Measurements from ENCODE around the gene TNNT1. TPM values are rescaled to one million over a fixed set of nuclear protein-coding genes. Genes with fewer than 3 reads are reported as not detected.

TNNT1 gene
- total RNA-seq, 1 experiment from 2014 or later = 188 TPM

- ChIA-PET CTCF (interaction anchor here (0.7 to 3.0 kb wide), 15 partner anchors 8 to 280 kb away, joined by 3 to 53 read pairs (median 4); partner anchors contain the start of genes HSPBP1, RDH13, SYT5 and TNNT1), POLR2A (interaction anchor here (1.1 to 2.9 kb wide), 2 partner anchors 14 to 20 kb away, joined by 4 to 24 read pairs; no protein-coding TSS in a partner anchor), RAD21 (ENCODE audit: low non-redundant PET in 1 of 2, low total read pairs in 2 of 2, uncharacterized antibody in 2 of 2, unreplicated experiment in 2 of 2) (interaction anchor here (0.6 to 2.6 kb wide), 4 partner anchors 14 to 20 kb away, joined by 3 to 11 read pairs (median 8); no protein-coding TSS in a partner anchor)
- intact Hi-C loops (cut with micrococcal nuclease) = no loop called here
- Histone ChIP-seq H3K27ac (ENCODE audit: low read depth, low read length) (peak overlapping the region; percentile 43), H3K9me2 (ENCODE audit: insufficient read depth) (no peaks in the 10 kb centered on the region), H3K4me1 (ENCODE audit: control insufficient read depth in 1 of 2, insufficient read depth in 2 of 2, low read length in 2 of 2) (peaks cover 16 to 58% of the 10 kb centered on the region in 2 experiments), H3K4me3 (replicated peaks in 1 of 2; ENCODE audit: low read depth in 1 of 2, low read length in 2 of 2) (no peak overlapping the region), H3K36me3 (ENCODE audit: control insufficient read depth in 1 of 2, insufficient read depth in 2 of 2, low read length in 2 of 2) (no peaks in the 10 kb centered on the region), H2AFZ (ENCODE audit: low read depth, low read length, poor library complexity, severe bottlenecking) (no peak overlapping the region), H3K27me3 (ENCODE audit: insufficient read depth, low read length) (no peaks in the 10 kb centered on the region), H3K9ac (ENCODE audit: low read length) (no peak overlapping the region), H4K20me1 (ENCODE audit: insufficient read depth) (no peaks in the 10 kb centered on the region), H3K79me2 (ENCODE audit: insufficient read depth, low read length) (peaks cover 12% of the 10 kb centered on the region), H3K9me3 (ENCODE audit: control insufficient read depth in 1 of 2, insufficient read depth in 1 of 2, low read depth in 1 of 2, low read length in 2 of 2) (no peaks in the 10 kb centered on the region), H3K4me2 (ENCODE audit: low read length) (peak overlapping the region; percentile 96)
- no peak for TF ChIP-seq POLR2AphosphoS5 (IDR thresholded peaks at IDR 0.05; ENCODE audit: low read depth, low read length)
- no peak for TF ChIP-seq FOSL1 (IDR thresholded peaks at IDR 0.05; ENCODE audit: low read depth)
- no peak for TF ChIP-seq RAD21 (IDR thresholded peaks at IDR 0.05; ENCODE audit: low read depth)
- TF ChIP-seq JUND (IDR thresholded peaks at IDR 0.05) = no peak
- TF ChIP-seq EZH2 (IDR thresholded peaks at IDR 0.05) = no peak
- TF ChIP-seq EGR1 (IDR thresholded peaks at IDR 0.05; ENCODE audit: low read depth) = no peak
- no peak for TF ChIP-seq REST (IDR thresholded peaks at IDR 0.05; ENCODE audit: low read depth)
- TF ChIP-seq TCF7L2 (IDR thresholded peaks at IDR 0.05; ENCODE audit: borderline replicate concordance, extremely low read depth, insufficient read depth, insufficient read length) = no peak
- TF ChIP-seq ATF3 (IDR thresholded peaks at IDR 0.05) = no peak
- no peak for TF ChIP-seq SRF (IDR thresholded peaks at IDR 0.05; ENCODE audit: low read depth)
- no peak for TF ChIP-seq ZBTB33 (IDR thresholded peaks at IDR 0.05; ENCODE audit: extremely low read depth, insufficient replicate concordance, low read length)
- no peak for TF ChIP-seq SIN3A (IDR thresholded peaks at IDR 0.05; ENCODE audit: low read depth)
- no peak for TF ChIP-seq POLR2A (IDR thresholded peaks at IDR 0.05; ENCODE audit: borderline replicate concordance, extremely low read depth, insufficient read depth, insufficient read length)
- no peak for TF ChIP-seq ZFX (IDR thresholded peaks at IDR 0.05)
- no peak for TF ChIP-seq ZNF274 (IDR thresholded peaks at IDR 0.05; ENCODE audit: low read depth, low read length)
- TF ChIP-seq CTCF (IDR thresholded peaks at IDR 0.05 in 2 of 3, conservative IDR thresholded peaks at IDR 0.05 in 1 of 3; ENCODE audit: borderline replicate concordance in 1 of 3, insufficient read depth in 1 of 3, low read depth in 2 of 3, low read length in 2 of 3) = no peak
- TF ChIP-seq EZH2phosphoT487 (IDR thresholded peaks at IDR 0.05; ENCODE audit: borderline replicate concordance) = no peak
- no peak for TF ChIP-seq SP1 (IDR thresholded peaks at IDR 0.05; ENCODE audit: low read depth)
- no peak for TF ChIP-seq MAX (IDR thresholded peaks at IDR 0.05)
- DNase-seq (ENCODE audit: low read depth, low spot score) (no peak), ATAC-seq (no peak)
- no TSS peak for BruUV-seq (replicated peaks)
These were observed 12.0 kb upstream of the TNNT1 start for GRCh38 chr19:55160986-55161365.
